DOHH2 (cell line): ENCODE measurements around the gene SLC7A6.
A peak's percentile ranks its signal among the peaks of the same experiment; 100 is the strongest.

Experiments used
- H3F3A ChIP-seq: fragments of 200-600 bp; sonication (generic), shearing (Covaris generic); 2 replicates; pipeline ENCODE4 v1.6.0; 2016; ENCODE audit warnings: antibody characterized with exemption, mild to moderate bottlenecking; ENCODE audit not compliant: control insufficient read depth, insufficient read depth
- H3K27ac ChIP-seq: fragments of 200-600 bp; sonication (generic); 2 replicates; pipeline ENCODE4 v1.5.1; 2014; ENCODE audit warnings: low read depth, mild to moderate bottlenecking, low read length, moderate library complexity
- H3K27me3 ChIP-seq: fragments of 200-600 bp; sonication (generic); 2 replicates; pipeline ENCODE4 v1.6.1; 2014; ENCODE audit warnings: mild to moderate bottlenecking, low read length, mixed read lengths; ENCODE audit not compliant: control insufficient read depth
- H3K36me3 ChIP-seq: fragments of 200-600 bp; sonication (generic); 2 replicates; pipeline ENCODE4 v1.6.1; 2014; ENCODE audit warnings: mild to moderate bottlenecking, low read length, moderate library complexity, mixed read lengths; ENCODE audit not compliant: control insufficient read depth
- H3K4me1 ChIP-seq: fragments of 200-600 bp; sonication (generic); 2 replicates; pipeline ENCODE4 v1.6.1; 2014; ENCODE audit warnings: mild to moderate bottlenecking, low read length, mixed read lengths; ENCODE audit not compliant: control insufficient read depth
- H3K4me2 ChIP-seq: fragments of 200-600 bp; sonication (generic); 2 replicates; pipeline ENCODE4 v1.6.0; 2014; ENCODE audit warnings: mild to moderate bottlenecking, low read length, moderate library complexity
- H3K4me3 ChIP-seq: fragments of 200-600 bp; sonication (generic); 2 replicates; pipeline ENCODE4 v1.5.1; 2014; ENCODE audit warnings: mild to moderate bottlenecking, low read length, mixed read lengths
- H3K79me2 ChIP-seq: fragments of 200-600 bp; sonication (generic); 2 replicates; pipeline ENCODE4 v1.6.1; 2014; ENCODE audit warnings: mild to moderate bottlenecking, low read length, mixed read lengths; ENCODE audit not compliant: control insufficient read depth
- H3K9me2 ChIP-seq: fragments of 200-600 bp; sonication (generic); replicated peaks from 2 replicates; pipeline ENCODE4 v1.6.1; 2014; ENCODE audit warnings: mild to moderate bottlenecking, low read length, mixed read lengths; ENCODE audit not compliant: control insufficient read depth
- H3K9me3 ChIP-seq: fragments of 200-600 bp; sonication (generic); 2 replicates; pipeline ENCODE4 v1.6.1; 2014; ENCODE audit warnings: antibody characterized with exemption, low read length, mixed read lengths; ENCODE audit not compliant: control insufficient read depth, insufficient read depth
- H4K20me1 ChIP-seq: fragments of 200-600 bp; sonication (generic); 2 replicates; pipeline ENCODE4 v1.6.0; 2014; ENCODE audit warnings: low read depth, mild to moderate bottlenecking, antibody characterized with exemption, low read length, moderate library complexity; ENCODE audit not compliant: control insufficient read depth, insufficient read depth
- CTCF ChIP-seq: fragments of 200-600 bp; sonication (generic); IDR thresholded peaks from one replicate; pipeline ENCODE4 v1.5.1; 2014; ENCODE audit warnings: antibody characterized with exemption, mild to moderate bottlenecking, low read depth, low read length; ENCODE audit not compliant: poor library complexity, severe bottlenecking
- EZH2phosphoT487 ChIP-seq: fragments of 200-600 bp; sonication (generic); IDR thresholded peaks from 2 replicates; pipeline ENCODE4 v1.6.1; 2017; ENCODE audit warnings: borderline replicate concordance, mild to moderate bottlenecking, antibody characterized with exemption, low read length, moderate library complexity, mixed read lengths

Gene SLC7A6

DNA sequence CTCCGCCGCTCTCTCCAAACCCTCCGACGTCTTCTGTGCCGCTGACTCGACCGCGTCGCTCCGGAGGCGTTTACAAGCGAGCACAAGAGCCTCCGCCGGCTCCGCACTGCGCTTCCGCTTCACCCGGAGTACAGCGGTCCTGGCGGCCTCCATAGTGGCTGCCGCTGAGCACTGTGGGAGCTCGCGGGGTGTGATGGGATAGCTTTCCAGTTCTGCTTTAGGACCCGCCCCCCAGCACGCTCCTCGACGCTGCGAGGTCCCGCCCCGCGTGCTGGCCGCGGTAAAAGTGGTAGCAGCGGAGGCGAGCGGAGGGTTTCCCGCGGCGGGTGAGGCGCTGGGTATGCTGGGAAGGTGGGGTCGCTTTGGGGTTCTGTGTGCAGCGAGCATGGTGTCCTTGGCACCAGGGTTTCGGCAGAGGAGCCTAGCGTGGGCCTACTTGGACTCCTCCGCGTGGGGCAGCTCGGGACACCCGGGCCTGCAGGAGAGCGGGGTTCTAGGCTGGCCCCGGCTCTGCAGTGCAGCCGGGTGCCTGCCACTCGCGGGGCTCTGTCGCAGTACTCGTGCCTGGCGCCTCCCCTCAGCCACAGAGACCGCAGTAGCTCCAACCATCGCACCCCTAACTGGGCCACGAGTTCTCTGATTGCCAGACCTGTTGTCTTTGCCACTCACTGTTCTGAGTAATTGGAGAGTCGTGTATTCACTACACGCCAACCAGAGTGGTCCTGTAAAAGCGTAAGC is 46.6 kb downstream of the SLC7A6 start, which contains the start of the genes PRMT7 and SLC7A6OS:
Gene PRMT7 (plus strand): TSS at position 246 of the 738 bp plus-strand sequence. CDS start 4,961 bp downstream, outside the sequence.
Gene SLC7A6OS (minus strand): TSS at position 173 of the 738 bp plus-strand sequence. CDS start 20 bp downstream, at position 153.
- H3K4me2 ChIP-seq: peak within 1 kb of the TSS; percentile 91
- H4K20me1 ChIP-seq: no peaks in the 10 kb centered on the region
- H3K9me3 ChIP-seq: no peaks in the 10 kb centered on the region
- TF ChIP-seq CTCF (peak; percentile 24), EZH2phosphoT487 (no peak)
- H3K9me2 ChIP-seq: no peaks in the 10 kb centered on the region
- H3K27ac ChIP-seq: peak within 1 kb of the TSS; percentile 66
- H3K79me2 ChIP-seq: peaks cover 91% of the 10 kb centered on the region
- no peaks in the 10 kb centered on the region for H3K27me3 ChIP-seq
- H3K36me3 ChIP-seq: peaks cover 72% of the 10 kb centered on the region
- peaks cover 7% of the 10 kb centered on the region; the same call in 1 of the 2 replicates for H3F3A ChIP-seq
- H3K4me1 ChIP-seq: peaks cover 22% of the 10 kb centered on the region
- H3K4me3 ChIP-seq: peak within 1 kb of the TSS; percentile 99

DNA sequence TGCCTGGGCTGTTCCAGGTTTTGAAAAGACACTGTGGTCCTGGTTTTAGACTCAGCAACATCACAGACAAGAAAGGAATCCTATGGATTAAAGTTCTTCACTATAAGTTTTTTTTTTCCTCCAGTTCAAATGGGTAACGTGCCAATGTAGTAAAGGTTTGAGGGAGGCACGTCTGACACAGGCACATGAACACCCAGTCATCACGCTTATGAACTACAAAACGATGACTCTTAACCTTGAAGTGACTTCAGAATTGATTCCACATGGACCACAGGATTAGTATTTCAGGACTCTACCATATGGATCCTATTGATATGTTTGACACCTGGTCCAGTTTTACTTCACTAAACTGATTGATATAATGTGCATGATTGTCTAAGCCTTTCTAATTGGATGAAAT is 48.8 kb downstream of the SLC7A6 start:
- Histone ChIP-seq H3K27me3 (no peaks in the 10 kb centered on the region), H4K20me1 (no peaks in the 10 kb centered on the region), H3K4me2 (no peak overlapping the region), H3K9me3 (no peaks in the 10 kb centered on the region), H3K36me3 (peaks cover 63% of the 10 kb centered on the region), H3K4me1 (peaks cover 22% of the 10 kb centered on the region), H3K27ac (no peak overlapping the region), H3K4me3 (no peak overlapping the region), H3K79me2 (peaks cover 73% of the 10 kb centered on the region), H3F3A (0 out of 2 replicates have a peak, but pooled peaks cover 3% of the 10 kb centered on the region), H3K9me2 (no peaks in the 10 kb centered on the region)
- TF ChIP-seq EZH2phosphoT487 (no peak), CTCF (no peak)

DNA sequence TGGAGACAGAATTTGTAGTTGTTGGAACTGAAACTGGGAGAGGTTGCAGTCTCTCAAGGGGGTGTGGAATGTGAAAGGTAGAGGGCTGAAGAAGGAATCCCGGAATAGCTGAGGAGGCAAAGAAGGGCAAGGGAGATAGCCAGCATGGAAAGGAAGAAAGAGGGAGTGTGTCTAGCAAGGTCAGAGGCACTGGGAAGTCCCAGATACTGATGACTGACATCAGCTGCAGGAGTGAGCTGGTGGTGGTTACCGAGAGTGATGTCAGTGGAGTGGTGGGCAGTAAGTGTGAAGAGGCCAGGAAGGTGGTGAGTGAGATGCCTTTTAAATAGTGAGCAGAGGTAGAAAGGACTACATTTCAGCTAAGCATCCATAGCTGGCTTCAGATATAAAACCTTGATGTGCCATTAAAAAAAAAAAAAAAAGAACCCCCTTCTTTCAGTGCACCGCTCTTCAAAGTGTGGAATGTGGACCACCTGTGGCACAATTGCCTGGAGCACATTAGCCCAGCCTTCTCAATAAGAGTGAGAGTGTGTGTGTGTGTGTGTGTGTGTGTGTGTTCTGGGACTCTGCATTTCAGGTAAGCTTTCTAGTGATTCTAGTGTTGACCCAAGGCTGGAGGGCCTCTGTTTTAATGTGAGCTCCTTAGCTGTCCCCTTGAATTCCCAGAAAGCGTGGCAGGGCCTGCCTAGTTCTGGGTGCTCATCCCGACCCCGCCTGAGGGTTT is 55.0 kb downstream of the SLC7A6 start:
- Histone ChIP-seq H3K4me2 (no peak overlapping the region), H3K27me3 (no peaks in the 10 kb centered on the region), H3K9me2 (no peaks in the 10 kb centered on the region), H3F3A (no peaks in the 10 kb centered on the region), H3K36me3 (peaks cover 61% of the 10 kb centered on the region), H3K9me3 (no peaks in the 10 kb centered on the region), H4K20me1 (no peaks in the 10 kb centered on the region), H3K27ac (no peak overlapping the region), H3K4me3 (no peak overlapping the region), H3K79me2 (peaks cover 18% of the 10 kb centered on the region), H3K4me1 (no peaks in the 10 kb centered on the region)
- TF ChIP-seq EZH2phosphoT487: no peak

DNA sequence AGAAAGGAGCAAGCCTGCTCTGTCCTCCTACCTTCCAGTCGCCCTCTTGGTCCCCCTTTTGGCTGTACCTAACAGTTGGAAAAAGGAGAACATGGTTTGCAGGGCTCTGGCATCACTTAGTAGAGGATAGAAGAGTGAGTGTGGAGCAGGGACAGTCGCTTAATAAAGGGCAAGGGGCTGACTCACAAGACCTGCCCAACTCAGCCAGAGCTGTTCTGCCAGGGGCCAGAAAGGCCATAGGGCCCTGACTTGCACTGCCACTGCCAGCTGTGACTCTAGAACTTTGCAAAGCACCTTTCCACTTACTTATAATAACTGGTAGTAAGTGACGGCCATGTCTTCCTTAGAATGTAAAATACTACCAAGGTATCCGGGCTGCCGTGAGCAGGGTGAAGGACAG is 60.0 kb downstream of the SLC7A6 start:
- Histone ChIP-seq H3K4me1 (no peaks in the 10 kb centered on the region), H3F3A (no peaks in the 10 kb centered on the region; the same call in 1 of the 2 replicates), H3K4me3 (no peak overlapping the region), H3K79me2 (no peaks in the 10 kb centered on the region), H3K27me3 (no peaks in the 10 kb centered on the region), H4K20me1 (no peaks in the 10 kb centered on the region), H3K27ac (no peak overlapping the region), H3K9me2 (no peaks in the 10 kb centered on the region), H3K36me3 (peaks cover 59% of the 10 kb centered on the region), H3K9me3 (no peaks in the 10 kb centered on the region), H3K4me2 (no peak overlapping the region)
- TF ChIP-seq EZH2phosphoT487: no peak
- no peak for TF ChIP-seq CTCF
